CD14-positive monocyte (primary cell): ENCODE measurements around the gene LYPLAL1. TPM values are rescaled to one million over a fixed set of nuclear protein-coding genes. Genes with fewer than 3 reads are reported as not detected.

ENCODE experiments used
- DNase-seq, 3 donors: peaks; one replicate each; pipeline ENCODE4 v3.0.0-alpha.2; 2011 to 2022
- H2AFZ ChIP-seq: 2 replicates; pipeline ENCODE4 v1.6.0; 2012; ENCODE audit warnings: mild to moderate bottlenecking, low read depth, low read length, inconsistent platforms; ENCODE audit not compliant: insufficient read depth, poor library complexity, severe bottlenecking
- H3K27ac ChIP-seq, 2 donors: 1 replicate in 1 of 2; 2 replicates in 1 of 2; pipeline ENCODE4 v1.5.1; 2012 to 2013; ENCODE audit warnings: low read length in 2 of 2, control low read depth in 1 of 2, inconsistent platforms in 1 of 2, low read depth in 1 of 2, mild to moderate bottlenecking in 1 of 2
- H3K27me3 ChIP-seq, 2 donors: one replicate each; pipeline versions ENCODE4 v1.6.0 to v1.6.1; 2011 to 2013; ENCODE audit warnings: low read length in 2 of 2; ENCODE audit not compliant: control insufficient read depth in 2 of 2, insufficient read depth in 2 of 2
- H3K36me3 ChIP-seq, 2 donors: replicated peaks in 1 of 2; 1 replicate in 1 of 2; 2 replicates in 1 of 2; pipeline versions ENCODE4 v1.5.1 to v1.6.1; 2012 to 2013; ENCODE audit warnings: low read length in 2 of 2, control low read depth in 1 of 2, inconsistent platforms in 1 of 2, mild to moderate bottlenecking in 1 of 2; ENCODE audit not compliant: insufficient read depth in 2 of 2, control insufficient read depth in 1 of 2
- H3K4me1 ChIP-seq, 2 donors: 1 replicate in 1 of 2; 2 replicates in 1 of 2; pipeline versions ENCODE4 v1.5.1 to v1.6.1; 2012 to 2013; ENCODE audit warnings: low read length in 2 of 2, control low read depth in 1 of 2, inconsistent platforms in 1 of 2, mild to moderate bottlenecking in 1 of 2, moderate library complexity in 1 of 2; ENCODE audit not compliant: insufficient read depth in 2 of 2, control insufficient read depth in 1 of 2
- H3K4me2 ChIP-seq: replicated peaks from 2 replicates; pipeline ENCODE3; 2012; ENCODE audit warnings: low read length, moderate library complexity, mild to moderate bottlenecking; ENCODE audit not compliant: poor library complexity, severe bottlenecking; ENCODE audit errors: extremely low read depth
- H3K4me3 ChIP-seq, 3 experiments: fragments of 200-600 bp in 1 of 3; sonication (generic) in 1 of 3; replicated peaks in 1 of 3; 1 replicate in 2 of 3; 2 replicates in 1 of 3; pipeline ENCODE4 v1.5.1; 2011 to 2013; ENCODE audit warnings: low read length in 3 of 3, mild to moderate bottlenecking in 3 of 3, control low read depth in 2 of 3, low read depth in 2 of 3, inconsistent platforms in 1 of 3, moderate library complexity in 1 of 3
- H3K79me2 ChIP-seq: 2 replicates; pipeline ENCODE4 v1.6.0; 2012; ENCODE audit warnings: mild to moderate bottlenecking, control low read depth, inconsistent platforms, low read length, moderate library complexity; ENCODE audit not compliant: insufficient read depth
- H3K9ac ChIP-seq: 2 replicates; pipeline ENCODE4 v1.6.0; 2017; ENCODE audit warnings: low read length, mild to moderate bottlenecking; ENCODE audit not compliant: insufficient read depth, poor library complexity, severe bottlenecking
- H3K9me3 ChIP-seq, 2 donors: replicated peaks in 1 of 2; 1 replicate in 1 of 2; 2 replicates in 1 of 2; pipeline versions ENCODE4 v1.5.1 to v1.6.1; 2012 to 2013; ENCODE audit warnings: low read length in 2 of 2, control low read depth in 1 of 2; ENCODE audit not compliant: control insufficient read depth in 1 of 2, insufficient read depth in 1 of 2
- H4K20me1 ChIP-seq: 2 replicates; pipeline ENCODE4 v1.6.0; 2012; ENCODE audit warnings: mild to moderate bottlenecking, low read length, control low read depth, moderate library complexity; ENCODE audit not compliant: insufficient read depth
- H3K27ac Mint-ChIP-seq, 7 donors: one replicate each; pipeline ENCODE4 v1.8.0; 2020; ENCODE audit warnings: mild to moderate bottlenecking in 7 of 7, mixed read lengths in 7 of 7, moderate library complexity in 6 of 7, inconsistent platforms in 2 of 7
- H3K27me3 Mint-ChIP-seq, 3 donors: one replicate each; pipeline ENCODE4 v1.8.0; 2021 to 2022; ENCODE audit warnings: low read depth in 3 of 3, mild to moderate bottlenecking in 3 of 3, mixed read lengths in 3 of 3, moderate library complexity in 3 of 3, inconsistent platforms in 1 of 3
- H3K36me3 Mint-ChIP-seq, 2 donors: one replicate each; pipeline ENCODE4 v1.8.0; 2020; ENCODE audit warnings: mixed read lengths in 2 of 2, inconsistent platforms in 1 of 2, mild to moderate bottlenecking in 1 of 2
- H3K4me1 Mint-ChIP-seq: one replicate; pipeline ENCODE4 v1.8.0; 2020; ENCODE audit warnings: mild to moderate bottlenecking, mixed read lengths
- H3K4me3 Mint-ChIP-seq, 2 donors: one replicate each; pipeline ENCODE4 v1.8.0; 2020; ENCODE audit warnings: mild to moderate bottlenecking in 2 of 2, mixed read lengths in 2 of 2, moderate library complexity in 1 of 2
- H3K9me3 Mint-ChIP-seq, 7 donors: one replicate each; pipeline ENCODE4 v1.8.0; 2020 to 2022; ENCODE audit warnings: mixed read lengths in 7 of 7, mild to moderate bottlenecking in 6 of 7, moderate library complexity in 6 of 7, inconsistent platforms in 2 of 7
- CTCF ChIP-seq: fragments of 200-600 bp; IDR thresholded peaks from one replicate; pipeline ENCODE4 v1.8.0; 2022; ENCODE audit warnings: antibody characterized with exemption, mild to moderate bottlenecking
- WGBS: methylation state at CpG from one replicate; pipeline ENCODE4 v1.1.5; 2013; ENCODE audit warnings: missing lambda C conversion rate; ENCODE audit not compliant: insufficient coverage; 5-methylcytosine and 5-hydroxymethylcytosine counted together
- intact Hi-C, 2 donors: fragments of 100-400 bp; cut with micrococcal nuclease; formaldehyde crosslinking; loops; one replicate each; pipeline versions ENCODE4 v1.15.0 to v1.15.1; 2023
- polyA plus RNA-seq, 3 donors: library from polyadenylated mRNA; depleted of rRNA in 1 of 3; unstranded in 2 of 3; stranded (reverse) in 1 of 3; fragments of 300-500 nt in 2 of 3; fragments of >200 nt in 1 of 3; fragmentation: Illumina TruSeq in 2 of 3; gene quantifications; 1 replicate in 2 of 3; 2 replicates in 1 of 3; pipeline ENCODE4 v1.2.3, GENCODE V29; 2012 to 2021

LYPLAL1 gene
- polyA plus RNA-seq, 3 donors = 10.2 to 55.9 (median 36.1) TPM

- no peaks in the 10 kb centered on the region for H3K79me2 ChIP-seq
- Mint-ChIP-seq H3K27me3 (no peaks in the 10 kb centered on the region), H3K36me3 (peaks cover 7 to 9% of the 10 kb centered on the region in 2 donors), H3K27ac (no peak overlapping the region), H3K4me1 (peaks cover 5% of the 10 kb centered on the region), H3K9me3 (no peaks in the 10 kb centered on the region), H3K4me3 (no peak overlapping the region)
- H3K4me2 ChIP-seq = no peak overlapping the region
- H3K9ac ChIP-seq = no peak overlapping the region
- H3K27ac ChIP-seq = no peak overlapping the region
- WGBS = no CpG with 5 or more reads among the region's 2 CpGs
- H3K36me3 ChIP-seq = peaks cover 0 to 7% of the 10 kb centered on the region in 2 donors
- intact Hi-C loops = no loop called here
- no peak overlapping the region for H2AFZ ChIP-seq
- no peak overlapping the region for H3K4me3 ChIP-seq
- H3K9me3 ChIP-seq = no peaks in the 10 kb centered on the region
- no peaks in the 10 kb centered on the region for H3K27me3 ChIP-seq
- no peak for DNase-seq
- no peaks in the 10 kb centered on the region for H4K20me1 ChIP-seq
- TF ChIP-seq CTCF = no peak
- H3K4me1 ChIP-seq = no peaks in the 10 kb centered on the region
Measured at GRCh38 chr1:219206350-219206749, 32.7 kb downstream of the LYPLAL1 start.

- Mint-ChIP-seq H3K4me3 (no peak overlapping the region), H3K36me3 (peaks cover 23% of the 10 kb centered on the region in 2 donors), H3K9me3 (peaks cover 0 to 3% (median 0%) of the 10 kb centered on the region in 7 donors), H3K4me1 (peaks cover 7% of the 10 kb centered on the region), H3K27me3 (no peaks in the 10 kb centered on the region), H3K27ac (no peak overlapping the region)
- H3K36me3 ChIP-seq = peaks cover 2 to 24% of the 10 kb centered on the region in 2 donors
- H3K27ac ChIP-seq = no peak overlapping the region
- H4K20me1 ChIP-seq = no peaks in the 10 kb centered on the region
- H2AFZ ChIP-seq = no peak overlapping the region
- H3K4me1 ChIP-seq = no peaks in the 10 kb centered on the region
- no peaks in the 10 kb centered on the region for H3K79me2 ChIP-seq
- TF ChIP-seq CTCF = no peak
- no peak overlapping the region for H3K4me3 ChIP-seq
- no peaks in the 10 kb centered on the region for H3K27me3 ChIP-seq
- intact Hi-C loops = no loop called here
- H3K4me2 ChIP-seq = no peak overlapping the region
- H3K9me3 ChIP-seq = no peaks in the 10 kb centered on the region
- no peak overlapping the region for H3K9ac ChIP-seq
- DNase-seq = no peak
- WGBS = no CpG with 5 or more reads among the region's 2 CpGs
Measured at GRCh38 chr1:219209578-219209977, 35.9 kb downstream of the LYPLAL1 start.
